OCI-LY3 (cell line): Measurements from ENCODE around the gene ASCL3.

Experiments used
- H2AFZ ChIP-seq: fragments of 200-600, 300-600 bp; shearing (Covaris generic); 2 replicates; pipeline ENCODE4 v1.6.0; 2014; ENCODE audit warnings: antibody characterized with exemption, low read depth, low read length
- H3K27ac ChIP-seq: fragments of 200-600, 300-600 bp; sonication (generic); 2 replicates; pipeline ENCODE4 v1.5.1; 2014; ENCODE audit warnings: mild to moderate bottlenecking, low read length, moderate library complexity, mixed read lengths
- H3K27me3 ChIP-seq: fragments of 200-600, 300-600 bp; sonication (generic); 2 replicates; pipeline ENCODE4 v1.6.1; 2014; ENCODE audit warnings: low read depth, low read length, mixed read lengths
- H3K36me3 ChIP-seq: fragments of 200-600, 300-600 bp; sonication (generic); replicated peaks from 2 replicates; pipeline ENCODE3; 2014; ENCODE audit warnings: low read depth, low read length, mixed read lengths
- H3K4me1 ChIP-seq: fragments of 300-600, 200-600 bp; sonication (generic); 2 replicates; pipeline ENCODE4 v1.6.1; 2014; ENCODE audit warnings: low read length, mixed read lengths
- H3K4me2 ChIP-seq: fragments of 200-600, 300-600 bp; sonication (generic); 2 replicates; pipeline ENCODE4 v1.6.1; 2014; ENCODE audit warnings: low read length, mixed read lengths
- H3K4me3 ChIP-seq: fragments of 300-600, 200-600 bp; sonication (generic); 2 replicates; pipeline ENCODE4 v1.5.1; 2014; ENCODE audit warnings: antibody characterized with exemption, mild to moderate bottlenecking, low read length, moderate library complexity
- H3K79me2 ChIP-seq: fragments of 300-600, 200-600 bp; shearing (Covaris generic); 2 replicates; pipeline ENCODE4 v1.6.1; 2014; ENCODE audit warnings: mild to moderate bottlenecking, low read length, mixed read lengths
- H3K9ac ChIP-seq: fragments of 300-600, 200-600 bp; shearing (Covaris generic); 2 replicates; pipeline ENCODE4 v1.6.0; 2014; ENCODE audit warnings: mild to moderate bottlenecking, low read length, moderate library complexity
- H3K9me3 ChIP-seq: fragments of 200-600, 300-600 bp; shearing (Covaris generic); 2 replicates; pipeline ENCODE4 v1.6.1; 2014; ENCODE audit warnings: low read length, mixed read lengths; ENCODE audit not compliant: insufficient read depth
- H4K20me1 ChIP-seq: fragments of 200-600, 300-600 bp; sonication (generic); 2 replicates; pipeline ENCODE4 v1.6.1; 2016; ENCODE audit warnings: low read length, mixed read lengths; ENCODE audit not compliant: insufficient read depth
- EZH2phosphoT487 ChIP-seq: fragments of 200-600 bp; shearing (Covaris generic); IDR thresholded peaks from 2 replicates; pipeline ENCODE4 v1.6.1; 2018; ENCODE audit warnings: antibody characterized with exemption, mixed run types, low read depth
- TF ChIP-seq, protein P1 (sequence below): fragments of 200-600, 300-600 bp; sonication (generic); IDR thresholded peaks from 2 replicates; pipeline ENCODE4 v1.5.1; 2014; ENCODE audit warnings: antibody characterized with exemption, low read length, low read depth

ASCL3 gene

DNA sequence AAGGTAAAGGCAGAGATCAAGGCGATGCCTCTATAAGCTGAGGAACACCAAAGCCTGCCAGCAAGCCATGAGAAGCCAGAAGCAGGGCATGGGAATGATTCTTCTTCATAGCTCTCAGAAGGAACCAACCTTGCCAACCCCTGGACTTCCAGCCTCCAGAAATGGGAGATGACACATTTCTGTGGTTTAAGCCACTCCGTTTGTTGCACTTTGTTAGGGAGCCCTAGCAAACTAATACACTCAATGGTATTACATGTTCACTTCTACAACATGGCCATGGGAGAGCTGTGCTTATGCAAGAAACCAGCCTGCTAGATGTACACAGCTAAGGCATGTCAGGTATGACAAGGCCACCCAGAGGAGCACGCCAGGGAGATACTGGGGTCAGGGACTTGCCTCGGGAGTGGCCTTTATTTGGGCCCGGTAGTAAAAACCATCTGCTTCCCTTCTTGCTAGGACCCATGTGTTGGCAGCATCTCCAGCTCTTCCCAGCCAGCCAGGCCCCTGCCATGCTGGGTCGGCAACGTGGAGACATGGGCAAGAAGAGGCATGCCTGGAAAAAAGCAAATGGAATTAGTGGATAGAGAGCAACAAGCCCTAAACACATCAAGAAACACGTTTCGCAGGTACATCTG lies 13.7 kb downstream of the ASCL3 start:
- TF ChIP-seq EZH2phosphoT487 = no peak
- Histone ChIP-seq H3K4me3 (no peak overlapping the region), H3K4me1 (no peaks in the 10 kb centered on the region), H3K79me2 (no peaks in the 10 kb centered on the region), H3K27ac (no peak overlapping the region), H3K27me3 (no peaks in the 10 kb centered on the region), H3K9ac (no peak overlapping the region), H3K4me2 (no peak overlapping the region), H2AFZ (no peak overlapping the region), H4K20me1 (no peaks in the 10 kb centered on the region), H3K36me3 (no peaks in the 10 kb centered on the region), H3K9me3 (no peaks in the 10 kb centered on the region)

DNA sequence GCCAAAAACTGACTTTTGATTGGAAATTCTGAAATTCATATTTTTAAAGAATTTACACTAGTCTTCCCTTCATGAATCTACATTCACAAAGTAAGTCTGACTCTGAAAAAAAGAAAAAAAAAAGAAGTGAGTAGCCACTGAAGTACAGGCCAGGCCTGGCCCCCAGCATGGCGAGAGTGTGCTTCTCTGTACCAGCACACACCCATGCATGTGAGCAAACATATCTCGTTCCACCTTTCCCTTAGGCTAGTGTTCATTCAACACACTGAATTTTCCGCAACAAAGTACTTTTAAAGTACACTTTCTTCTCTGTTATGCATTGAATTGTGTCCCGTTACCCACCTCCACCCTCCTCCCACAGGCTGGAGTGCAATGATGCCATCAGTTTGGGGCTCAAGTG lies 14.6 kb downstream of the ASCL3 start:
- TF ChIP-seq, protein P1, sequence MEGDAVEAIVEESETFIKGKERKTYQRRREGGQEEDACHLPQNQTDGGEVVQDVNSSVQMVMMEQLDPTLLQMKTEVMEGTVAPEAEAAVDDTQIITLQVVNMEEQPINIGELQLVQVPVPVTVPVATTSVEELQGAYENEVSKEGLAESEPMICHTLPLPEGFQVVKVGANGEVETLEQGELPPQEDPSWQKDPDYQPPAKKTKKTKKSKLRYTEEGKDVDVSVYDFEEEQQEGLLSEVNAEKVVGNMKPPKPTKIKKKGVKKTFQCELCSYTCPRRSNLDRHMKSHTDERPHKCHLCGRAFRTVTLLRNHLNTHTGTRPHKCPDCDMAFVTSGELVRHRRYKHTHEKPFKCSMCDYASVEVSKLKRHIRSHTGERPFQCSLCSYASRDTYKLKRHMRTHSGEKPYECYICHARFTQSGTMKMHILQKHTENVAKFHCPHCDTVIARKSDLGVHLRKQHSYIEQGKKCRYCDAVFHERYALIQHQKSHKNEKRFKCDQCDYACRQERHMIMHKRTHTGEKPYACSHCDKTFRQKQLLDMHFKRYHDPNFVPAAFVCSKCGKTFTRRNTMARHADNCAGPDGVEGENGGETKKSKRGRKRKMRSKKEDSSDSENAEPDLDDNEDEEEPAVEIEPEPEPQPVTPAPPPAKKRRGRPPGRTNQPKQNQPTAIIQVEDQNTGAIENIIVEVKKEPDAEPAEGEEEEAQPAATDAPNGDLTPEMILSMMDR = no peak
- no peak for TF ChIP-seq EZH2phosphoT487
- no peaks in the 10 kb centered on the region for H3K79me2 ChIP-seq
- H3K9me3 ChIP-seq = no peaks in the 10 kb centered on the region
- no peaks in the 10 kb centered on the region for H3K4me1 ChIP-seq
- H3K4me3 ChIP-seq = no peak overlapping the region
- H3K27ac ChIP-seq = no peak overlapping the region
- H3K27me3 ChIP-seq = no peaks in the 10 kb centered on the region
- no peak overlapping the region for H2AFZ ChIP-seq
- H3K4me2 ChIP-seq = no peak overlapping the region
- H3K9ac ChIP-seq = no peak overlapping the region
- H3K36me3 ChIP-seq = no peaks in the 10 kb centered on the region
- H4K20me1 ChIP-seq = no peaks in the 10 kb centered on the region

- no peaks in the 10 kb centered on the region for H4K20me1 ChIP-seq
- TF ChIP-seq, protein P1 = no peak
- TF ChIP-seq EZH2phosphoT487 = no peak
- H3K4me3 ChIP-seq = no peak overlapping the region
- no peak overlapping the region for H2AFZ ChIP-seq
- H3K9ac ChIP-seq = no peak overlapping the region
- no peak overlapping the region for H3K27ac ChIP-seq
- no peaks in the 10 kb centered on the region for H3K4me1 ChIP-seq
- no peaks in the 10 kb centered on the region for H3K36me3 ChIP-seq
- H3K79me2 ChIP-seq = no peaks in the 10 kb centered on the region
- H3K4me2 ChIP-seq = no peak overlapping the region
- no peaks in the 10 kb centered on the region for H3K27me3 ChIP-seq
- H3K9me3 ChIP-seq = no peaks in the 10 kb centered on the region
Observed at GRCh38 chr11:8927233-8927632, 15.6 kb downstream of the ASCL3 start.

- no peak overlapping the region for H3K9ac ChIP-seq
- H3K27ac ChIP-seq = no peak overlapping the region
- no peaks in the 10 kb centered on the region for H3K4me1 ChIP-seq
- no peaks in the 10 kb centered on the region for H3K79me2 ChIP-seq
- no peaks in the 10 kb centered on the region for H3K9me3 ChIP-seq
- no peaks in the 10 kb centered on the region for H3K36me3 ChIP-seq
- no peak overlapping the region for H3K4me3 ChIP-seq
- no peak overlapping the region for H2AFZ ChIP-seq
- H3K27me3 ChIP-seq = no peaks in the 10 kb centered on the region
- TF ChIP-seq EZH2phosphoT487 = no peak
- TF ChIP-seq, protein P1 = no peak
- no peaks in the 10 kb centered on the region for H4K20me1 ChIP-seq
- no peak overlapping the region for H3K4me2 ChIP-seq
Observed at GRCh38 chr11:8926236-8926635, 16.6 kb downstream of the ASCL3 start.
